Stimulated activated naive CD4-positive, alpha-beta T cell treated with Interleukin-2 at 50 U/mL for 16 hours (primary cell): Measurements from ENCODE around the gene TTC7B.

Experiments used
- DNase-seq: peaks from one replicate; lab custom pipeline; 2025; lab: John Stamatoyannopoulos, UW

Gene TTC7B

DNA sequence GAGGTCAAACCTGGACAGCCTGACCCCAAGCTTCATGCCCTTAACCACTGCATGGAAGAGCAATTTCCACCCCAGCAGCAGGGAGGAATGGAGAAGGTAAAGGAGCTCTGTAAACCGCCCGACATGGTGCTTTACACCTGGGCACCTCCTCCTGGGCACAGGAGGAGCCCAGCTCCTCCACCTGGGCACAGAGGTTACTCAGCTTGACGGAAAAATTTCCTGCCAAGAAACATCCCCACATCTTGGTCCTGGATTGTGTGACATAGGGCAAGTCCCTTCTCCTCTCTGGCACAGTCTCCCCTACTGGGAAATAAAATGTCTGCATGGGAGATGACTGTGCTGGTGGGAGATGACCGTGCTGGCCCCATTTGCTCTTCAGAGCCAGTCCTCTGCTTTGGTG, 40.8 kb downstream of the TTC7B start:
- DNase-seq = no peak

DNA sequence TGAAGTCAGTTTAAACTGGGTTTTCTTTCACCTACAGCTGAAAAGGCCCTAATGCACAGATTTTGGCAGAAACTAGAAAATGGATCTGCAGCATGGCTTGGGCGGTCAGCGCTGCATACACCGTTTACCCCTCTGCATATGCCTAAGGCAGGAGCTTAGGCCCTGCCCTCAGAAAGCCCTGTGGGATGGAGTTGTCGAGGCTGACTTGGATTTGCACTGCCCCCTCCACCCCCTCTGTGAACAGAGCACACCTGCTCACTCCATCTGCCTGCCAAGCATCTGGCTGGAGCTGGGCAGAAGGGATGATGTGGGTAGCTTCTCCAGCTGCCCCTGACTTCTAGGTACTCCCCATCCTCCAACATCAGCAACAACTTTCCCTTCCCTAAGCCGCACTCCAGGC, 41.9 kb downstream of the TTC7B start:
- no peak for DNase-seq

DNA sequence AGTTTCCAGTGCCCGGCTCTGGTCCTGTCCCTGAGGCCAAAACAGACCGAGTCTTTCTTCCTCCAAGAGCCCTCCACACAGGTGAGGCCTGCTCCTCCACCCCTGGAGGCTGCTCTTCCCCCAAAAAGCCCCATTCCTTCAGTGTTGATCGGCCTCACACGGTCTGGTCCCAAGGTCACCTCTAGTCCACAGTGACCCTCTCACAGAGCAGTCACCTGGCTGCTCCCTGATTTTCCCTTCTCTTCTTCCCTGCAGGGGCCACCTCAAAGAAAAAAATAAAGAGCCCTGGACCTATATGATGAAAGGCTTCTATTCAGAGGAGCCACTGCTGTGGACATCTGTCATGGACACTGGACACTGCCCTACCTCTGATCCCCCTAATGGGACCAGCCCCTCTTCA, 42.5 kb downstream of the TTC7B start:
- DNase-seq = no peak

DNA sequence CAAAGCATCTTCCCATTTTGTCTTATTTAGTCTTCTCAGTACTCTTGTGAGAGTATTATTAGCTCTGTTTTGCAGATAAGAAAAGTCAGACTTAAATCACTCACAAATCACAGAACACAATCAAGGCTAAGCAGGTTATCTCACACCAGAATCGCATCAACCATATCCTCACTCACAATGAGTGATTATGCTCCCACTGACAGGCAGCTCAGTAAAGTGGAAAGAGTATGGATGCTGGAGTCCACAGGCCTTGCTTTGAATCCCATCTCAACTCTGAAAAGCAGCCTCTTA, 43.1 kb downstream of the TTC7B start:
- DNase-seq = no peak

DNA sequence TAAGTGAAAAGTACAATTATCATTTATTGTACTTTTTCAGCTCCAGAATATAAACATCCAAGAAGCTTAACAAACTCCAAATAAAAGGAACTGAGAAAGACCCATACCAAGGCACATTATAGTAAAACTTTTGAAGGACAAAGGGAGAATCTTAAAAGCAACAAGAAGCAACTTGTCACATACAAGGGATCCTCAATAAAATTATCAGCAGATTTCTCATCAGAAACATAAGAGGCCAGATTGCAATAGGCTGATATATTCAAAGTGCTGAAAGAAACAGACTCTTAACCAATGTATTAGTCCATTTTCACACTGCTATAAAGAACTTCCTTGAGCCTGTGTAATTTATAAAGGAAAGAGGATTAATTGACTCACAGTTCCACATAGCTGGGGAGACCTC, 48.3 kb downstream of the TTC7B start:
- no peak for DNase-seq

DNA sequence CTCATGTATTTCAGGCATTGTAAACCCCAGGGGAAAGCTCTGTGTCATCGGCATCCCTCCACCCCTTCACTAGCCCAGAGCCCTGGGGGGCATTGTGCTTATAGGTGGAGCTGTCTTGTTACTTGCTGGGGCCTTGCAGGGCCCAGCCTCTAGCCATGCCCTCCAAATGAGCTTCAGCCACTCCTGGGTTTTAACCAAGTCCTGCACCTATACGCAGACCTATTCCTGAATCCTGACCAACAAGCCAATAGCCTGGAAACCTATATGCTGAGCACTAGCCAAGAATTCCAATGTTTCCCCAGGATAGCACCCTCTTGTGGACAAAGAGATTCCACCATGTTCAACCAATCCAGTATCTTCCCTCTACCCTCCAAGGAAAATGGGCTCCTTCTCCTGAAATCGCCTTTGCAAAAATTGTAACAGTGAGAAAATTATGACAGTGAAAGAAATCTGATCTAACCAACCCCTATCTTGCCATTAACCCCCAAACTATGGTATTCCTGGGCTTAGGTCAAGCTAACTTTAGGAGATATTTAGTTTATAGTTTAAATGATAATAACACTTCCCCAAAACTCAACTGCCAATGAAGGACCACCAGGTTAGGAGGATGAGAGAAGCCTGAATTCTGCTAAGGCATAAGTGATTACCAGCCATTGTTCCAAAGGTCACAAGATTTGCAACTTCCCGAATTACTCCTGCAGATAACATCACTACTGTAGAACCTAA, 55.5 kb downstream of the TTC7B start:
- DNase-seq = no peak

DNA sequence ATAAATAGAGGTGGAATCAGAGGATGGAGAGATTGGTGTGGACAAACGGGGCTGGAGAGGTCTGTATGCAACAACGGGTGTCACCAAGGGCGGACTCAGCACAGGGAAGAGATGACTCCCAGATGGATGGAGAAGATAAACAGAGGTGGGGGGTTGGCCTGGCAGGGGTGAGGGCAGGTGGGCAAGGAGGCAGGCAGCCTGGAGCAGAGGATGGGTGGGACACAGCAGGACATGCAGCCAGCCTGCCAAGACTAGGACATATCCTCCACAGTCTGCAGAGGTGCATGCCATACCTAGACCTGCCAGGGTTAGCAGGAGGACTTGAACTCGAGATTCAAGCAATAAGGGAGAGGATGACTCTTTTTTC, 56.2 kb downstream of the TTC7B start:
- DNase-seq = no peak

DNA sequence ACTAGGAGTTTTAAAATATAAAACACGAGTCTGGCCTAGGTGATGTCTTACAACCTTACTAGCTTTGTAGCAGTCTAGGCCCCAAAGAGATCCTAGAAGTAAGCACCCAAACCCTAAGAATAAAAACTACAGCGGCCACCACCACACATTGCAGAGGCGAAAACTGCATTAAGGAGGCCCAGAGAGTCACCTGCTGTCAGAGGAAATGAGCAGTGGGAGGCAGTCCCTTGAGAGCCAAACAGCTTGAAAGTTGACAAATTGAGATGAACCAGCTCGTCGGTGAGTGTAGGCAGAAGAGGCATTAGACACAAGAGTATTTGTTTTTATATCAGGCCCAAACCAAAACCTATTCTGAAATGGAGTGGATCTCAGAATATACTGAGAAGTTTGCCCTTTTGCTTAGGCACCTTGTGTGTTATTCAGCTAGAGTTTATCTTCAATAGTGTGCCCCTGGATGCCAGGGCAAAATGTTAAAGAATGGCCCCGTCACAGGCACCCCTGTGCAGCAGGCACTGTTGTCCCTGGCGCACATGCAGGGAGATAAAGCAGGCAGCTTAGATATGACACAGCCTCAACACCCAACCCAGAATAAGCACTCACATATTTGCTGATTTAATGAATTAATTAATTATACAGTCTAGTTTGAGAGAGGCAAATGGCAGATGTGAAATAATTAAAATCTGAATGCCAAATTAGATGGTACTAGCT, 56.7 kb downstream of the TTC7B start:
- DNase-seq = no peak

DNA sequence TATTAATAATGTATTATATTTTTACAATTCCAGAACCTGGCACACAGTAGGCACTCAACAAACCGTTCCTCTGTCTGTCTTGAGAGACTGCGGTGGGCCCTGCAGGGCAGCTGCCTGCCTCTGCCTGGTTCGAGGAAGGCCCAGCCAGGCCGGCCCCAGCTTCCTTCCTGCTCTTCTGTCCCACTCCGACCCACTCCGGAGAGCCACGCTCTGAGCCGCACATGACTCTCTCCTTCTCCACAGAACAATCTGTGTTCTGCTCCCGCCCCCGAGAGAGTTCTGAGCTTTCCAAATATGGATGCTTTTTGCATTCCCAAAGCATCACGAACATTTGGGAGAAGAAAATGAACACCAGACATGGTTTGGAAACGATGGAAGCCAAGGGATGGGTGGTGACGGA, 57.3 kb downstream of the TTC7B start:
- DNase-seq = no peak

DNA sequence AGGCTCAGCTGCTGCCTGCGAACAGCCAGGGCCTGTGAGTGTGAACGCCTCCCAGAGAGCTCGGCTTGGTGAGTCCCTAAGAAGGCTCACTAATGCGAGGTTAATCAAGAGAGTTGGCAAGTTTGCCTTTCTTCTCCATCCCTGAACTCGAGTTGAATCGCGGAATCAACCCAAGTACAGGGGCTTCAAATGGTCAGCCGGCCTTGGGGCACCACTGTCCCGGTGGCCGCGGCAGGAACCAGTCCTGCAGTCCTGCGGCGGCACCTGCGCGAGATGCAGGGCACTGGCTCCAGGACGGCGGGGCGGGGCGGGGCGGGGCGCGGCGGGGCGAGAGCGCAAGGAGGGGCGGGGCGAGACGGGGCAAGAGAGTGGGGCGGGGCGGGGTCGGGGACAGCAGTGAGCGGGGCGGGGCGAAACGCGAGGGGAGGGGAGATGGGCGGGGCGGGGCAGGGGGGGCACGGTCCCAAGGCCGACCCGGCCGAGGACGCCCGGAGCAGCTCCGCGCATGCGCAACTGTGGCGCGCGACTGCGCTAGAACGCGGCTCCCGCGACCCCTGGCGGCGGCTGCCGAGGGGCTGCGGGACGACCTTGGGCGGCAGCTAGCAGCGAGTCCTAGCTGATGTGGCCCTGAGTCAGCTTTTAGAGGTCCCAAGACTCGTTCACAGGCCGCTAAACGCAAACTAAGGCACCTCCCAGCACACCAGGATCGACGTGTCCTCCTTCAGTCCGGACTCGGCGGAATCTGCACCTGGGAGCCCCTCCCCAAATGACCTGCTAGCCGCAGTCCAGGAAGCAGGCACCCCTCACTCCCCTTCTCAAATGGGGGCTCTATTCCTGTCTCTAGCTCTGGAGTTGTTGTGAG, 58.0 kb downstream of the TTC7B start:
- peak; percentile 97 for DNase-seq

DNA sequence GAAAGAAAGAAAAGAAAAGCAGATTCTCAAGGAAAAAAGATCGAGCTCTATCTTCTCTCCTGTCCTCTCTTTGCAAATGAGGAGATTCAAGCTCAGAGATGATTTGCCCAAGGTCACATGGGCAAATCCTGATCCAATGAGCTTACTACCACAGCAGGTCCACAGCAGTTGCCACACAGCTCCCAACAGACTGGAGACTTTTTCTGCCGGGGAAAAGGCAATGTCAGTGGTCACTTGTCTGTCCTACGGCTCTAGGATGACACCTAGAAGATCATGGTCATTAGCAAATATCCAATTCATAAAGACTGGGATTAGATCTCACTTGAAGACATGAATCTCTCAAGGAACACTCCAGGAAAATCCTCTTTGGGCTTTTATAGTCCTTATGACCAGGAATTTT, 58.8 kb downstream of the TTC7B start:
- no peak for DNase-seq

DNA sequence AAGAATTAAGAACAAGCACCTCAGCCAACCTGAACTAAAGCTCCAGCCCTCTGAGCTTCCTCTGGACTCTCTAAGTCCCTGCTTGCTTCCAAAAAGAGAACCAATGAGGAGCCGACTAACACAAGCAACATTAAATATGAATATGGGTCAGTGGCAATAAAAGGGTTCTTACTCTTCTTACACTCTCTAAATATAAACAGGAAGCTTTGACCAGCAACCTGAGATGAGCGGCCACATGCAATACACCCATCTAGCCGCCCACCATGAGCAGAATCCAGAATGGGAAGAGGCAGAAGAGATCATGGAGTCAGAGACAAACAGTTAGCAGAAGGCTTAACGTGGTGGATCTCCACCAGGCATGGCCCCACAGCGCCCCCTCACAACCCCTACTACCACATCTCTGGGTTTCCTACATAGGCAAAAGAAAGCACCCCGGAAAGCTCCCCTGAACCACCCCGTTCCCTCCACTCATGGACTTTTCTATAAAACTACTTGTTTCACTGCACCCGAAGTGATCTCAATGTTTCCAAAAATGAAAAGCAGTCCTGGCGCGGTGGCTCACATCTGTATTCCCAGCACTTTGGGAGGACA, 59.4 kb downstream of the TTC7B start:
- no peak for DNase-seq

DNA sequence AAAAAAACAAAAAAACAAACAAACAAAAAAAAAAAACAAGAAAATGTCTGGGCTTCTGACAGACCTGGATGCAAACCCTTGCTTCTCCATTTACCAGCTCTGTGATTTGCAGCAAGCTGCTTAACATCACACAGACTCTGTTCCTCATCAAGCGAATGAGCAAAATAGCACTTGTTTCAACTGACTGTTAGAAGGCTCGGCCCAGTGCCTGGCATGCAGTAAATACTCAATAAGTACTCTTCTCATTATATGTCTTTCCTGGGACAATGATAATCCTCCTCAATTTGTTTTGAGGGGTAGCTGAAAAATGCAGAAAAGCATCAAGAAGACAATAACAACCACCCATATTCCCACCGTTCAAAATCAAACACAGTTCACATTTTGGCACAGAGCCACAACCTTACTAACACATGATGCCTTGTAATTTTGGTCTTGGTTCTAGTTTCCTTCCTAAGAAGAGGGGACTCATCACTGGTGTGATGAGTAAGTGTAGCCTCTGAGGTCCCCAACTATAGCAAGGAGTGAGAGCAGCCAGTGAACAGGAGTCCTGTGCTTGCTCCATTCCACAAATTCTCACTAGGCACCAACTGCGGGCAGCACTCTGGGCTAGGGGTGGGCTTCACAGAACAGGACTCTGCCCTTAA, 60.4 kb downstream of the TTC7B start:
- no peak for DNase-seq

DNA sequence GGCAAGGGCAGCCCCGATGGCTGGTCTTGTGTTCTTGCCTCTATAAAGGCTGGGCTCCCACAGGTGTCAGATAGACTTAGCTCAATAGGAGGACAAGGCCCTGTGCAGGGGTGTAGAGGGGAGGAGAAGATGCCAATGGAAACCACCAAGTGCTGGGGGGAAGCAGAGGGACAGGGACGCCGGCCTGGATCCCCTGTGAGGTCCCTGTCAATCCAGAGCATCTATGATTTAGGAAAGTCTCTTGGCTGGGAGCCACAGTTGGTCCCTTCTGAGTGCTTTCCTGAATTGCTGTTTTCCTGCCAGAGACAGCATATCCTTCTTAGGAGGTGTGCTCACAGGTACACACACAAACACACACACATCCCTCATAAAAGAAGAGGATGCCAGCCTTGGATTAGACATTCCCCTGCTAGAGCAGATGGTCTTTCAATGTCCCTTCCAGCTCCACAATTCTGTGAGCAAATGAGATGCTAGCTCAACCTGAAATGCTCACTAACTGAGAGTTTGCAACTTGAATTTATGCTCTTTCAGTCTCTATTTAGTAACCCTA, 62.7 kb downstream of the TTC7B start:
- DNase-seq = no peak

DNA sequence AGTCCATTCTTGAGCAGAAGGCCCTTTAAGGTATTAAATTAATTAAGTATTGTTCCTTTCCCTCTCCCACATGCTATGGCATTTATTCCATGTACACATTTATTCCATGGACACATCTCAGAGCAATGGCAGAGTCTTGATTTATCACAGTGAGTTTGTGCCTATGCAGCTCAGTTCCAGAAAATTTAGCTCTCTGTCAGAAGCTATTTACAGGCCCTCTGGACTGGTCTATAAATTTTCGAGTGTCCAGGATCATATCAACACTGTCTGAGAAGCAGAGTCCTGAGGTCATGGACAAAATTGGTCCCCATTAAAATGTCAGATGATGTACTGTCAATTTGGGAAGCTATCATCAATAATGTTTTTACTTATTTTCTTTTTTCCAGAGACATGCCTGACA, 65.5 kb downstream of the TTC7B start:
- DNase-seq = no peak

DNA sequence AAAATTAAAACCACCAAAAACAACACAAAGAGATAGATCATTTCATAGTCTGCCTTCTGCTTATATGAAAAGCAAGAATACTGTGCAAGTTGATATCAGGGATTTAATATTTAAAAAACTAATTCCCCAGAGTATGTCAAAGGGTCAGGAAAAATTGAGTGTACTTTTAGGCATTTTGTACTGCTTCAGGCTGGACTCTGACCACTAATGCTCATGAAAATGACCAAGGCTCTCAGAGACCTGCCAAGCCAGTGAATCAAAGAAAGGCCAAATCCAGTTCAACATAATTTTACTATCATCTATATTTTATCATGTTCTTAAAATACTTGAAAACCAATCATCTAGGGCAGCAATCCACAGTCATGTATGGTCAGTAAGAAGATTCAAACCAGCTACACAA, 66.0 kb downstream of the TTC7B start:
- no peak for DNase-seq

DNA sequence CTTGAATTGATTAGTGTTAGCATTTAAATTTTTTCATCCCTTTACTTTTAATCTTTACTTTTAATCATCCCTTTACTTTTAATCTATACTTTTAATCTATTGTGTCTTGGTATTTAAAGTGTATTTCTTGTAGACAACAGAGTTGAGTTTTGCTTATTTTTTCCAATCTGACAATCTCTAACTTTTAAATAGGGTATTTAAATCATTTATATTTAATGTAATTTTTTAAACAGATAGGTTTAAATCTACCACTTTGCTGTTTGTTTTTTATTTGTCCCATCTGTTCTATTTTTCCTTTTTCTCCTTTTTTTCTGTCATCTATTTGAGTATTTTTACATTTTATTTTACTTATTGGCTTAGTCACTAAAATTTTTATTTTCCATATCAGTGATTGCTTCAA, 68.3 kb downstream of the TTC7B start:
- DNase-seq = no peak

DNA sequence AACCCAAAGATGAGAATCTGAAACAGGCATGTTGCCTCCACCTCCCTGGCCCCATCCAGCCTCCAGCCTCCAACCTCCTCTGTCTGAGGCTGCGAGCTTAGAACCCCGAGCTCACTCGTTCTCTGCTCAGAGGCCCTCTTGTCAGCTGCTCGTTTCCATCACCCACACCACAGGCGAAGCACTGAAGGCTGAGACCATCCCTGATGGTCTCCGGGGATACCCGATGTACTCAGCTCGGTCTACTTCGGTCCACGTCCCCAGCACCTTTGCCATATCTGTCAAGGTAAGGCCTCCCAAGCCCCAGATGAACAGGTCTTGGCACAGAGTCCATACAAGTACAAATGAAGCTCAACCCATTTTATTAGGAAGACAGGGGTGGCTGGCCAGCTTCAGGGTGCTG, 72.4 kb downstream of the TTC7B start:
- DNase-seq = no peak

DNA sequence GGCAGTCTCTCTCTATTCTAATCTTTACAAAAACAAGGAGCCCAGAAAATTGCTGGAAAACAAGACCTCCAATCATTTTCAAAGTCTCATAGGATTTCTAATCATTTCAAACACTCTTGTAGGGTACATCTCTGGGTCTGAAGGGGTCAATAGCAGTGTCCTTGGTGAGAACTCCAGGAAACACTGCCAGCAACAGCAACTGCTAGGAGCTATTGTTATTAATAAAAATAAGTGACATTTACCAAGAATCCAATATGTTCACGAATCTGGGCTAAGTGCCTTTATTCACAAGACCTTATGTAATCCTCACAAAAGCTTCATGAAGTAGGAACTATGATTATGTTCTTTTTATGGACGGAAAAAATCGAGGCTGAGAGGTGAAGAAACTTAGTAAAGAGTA, 72.8 kb downstream of the TTC7B start:
- no peak for DNase-seq

DNA sequence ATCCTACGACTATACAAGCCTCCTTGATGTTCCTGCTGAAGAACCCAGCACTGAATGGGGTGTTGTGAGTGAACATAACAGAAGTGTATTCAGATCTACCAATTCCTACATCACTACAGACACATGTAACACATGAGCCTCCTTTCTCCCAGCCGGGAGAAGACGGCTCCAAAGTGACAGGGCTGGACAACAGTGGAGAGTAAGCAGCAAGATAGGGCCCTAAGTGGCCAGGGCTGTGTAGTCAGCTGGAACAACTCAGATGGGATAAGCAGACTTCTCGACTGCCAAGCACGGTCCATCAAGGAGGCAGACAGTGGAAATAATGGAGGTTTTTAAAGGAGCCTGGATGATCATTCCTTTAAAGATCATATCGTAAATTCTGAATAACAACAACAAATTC, 73.5 kb downstream of the TTC7B start:
- DNase-seq = no peak

DNA sequence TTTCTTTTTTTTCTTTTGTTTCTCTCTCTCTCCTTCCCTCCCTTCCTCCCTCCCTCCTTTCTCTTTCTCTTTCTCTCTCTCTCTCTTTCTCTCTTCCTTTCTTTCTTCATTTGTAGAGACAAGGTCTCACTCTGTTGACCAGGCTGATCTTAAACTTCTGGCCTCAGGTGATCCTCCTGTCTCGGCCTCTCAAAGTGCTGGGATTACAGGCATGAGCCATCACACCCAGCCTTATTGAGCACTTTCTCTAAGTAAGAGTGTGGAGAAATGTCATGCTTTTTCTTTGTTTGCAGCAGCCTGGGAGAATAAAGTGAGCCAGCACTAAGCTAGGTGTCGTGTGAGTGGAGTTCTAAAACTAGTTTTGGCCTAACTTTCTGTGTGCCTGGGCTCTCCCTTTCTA, 74.0 kb downstream of the TTC7B start:
- DNase-seq = no peak

DNA sequence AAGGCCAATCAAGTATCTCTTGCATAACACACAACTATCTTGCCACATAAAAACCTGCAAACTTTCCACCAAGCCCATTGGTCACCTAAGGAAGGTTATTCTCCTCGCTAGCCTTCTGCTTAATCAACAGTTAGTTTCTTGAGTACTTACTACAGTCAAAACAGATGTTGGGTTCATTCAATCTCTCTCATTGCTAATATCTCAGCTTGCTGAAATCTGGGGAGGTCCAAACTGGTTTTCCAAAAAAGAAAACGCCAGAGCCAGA, 74.6 kb downstream of the TTC7B start:
- no peak for DNase-seq
